Panc1 (cell line): ENCODE data around the gene PANX2. TPM values are rescaled to one million over a fixed set of nuclear protein-coding genes. Genes with fewer than 3 reads are reported as not detected.

Experiments used
- ATAC-seq: fragments of 200-7000 bp; cut with Tn5 transposase; 2 replicates; pipeline ENCODE4 v1.9.1; 2020; ENCODE audit warnings: mild to moderate bottlenecking, moderate library complexity
- BruUV-seq: library from RNA; stranded (reverse); fragments of 400-500 nt; replicated peaks from 2 replicates; lab custom pipeline; 2021; lab: Mats Ljungman, UMichigan
- CTCF ChIA-PET: fragments of 300-600 bp; sonication (Branson Sonifier 250); formaldehyde crosslinking; loops from one replicate; lab custom pipeline; 2022; ENCODE audit warnings: antibody characterized with exemption; lab: Charles Lee
- POLR2A ChIA-PET: fragments of 300-600 bp; sonication (Branson Sonifier 250); formaldehyde crosslinking; loops from one replicate; lab custom pipeline; 2022; ENCODE audit warnings: antibody characterized with exemption; lab: Charles Lee
- DNase-seq: peaks from one replicate; pipeline ENCODE4 v3.0.0-alpha.2; 2010; ENCODE audit warnings: low read depth, low spot score
- H3K27ac ChIP-seq: 2 replicates; pipeline ENCODE4 v1.5.1; 2011; ENCODE audit warnings: mild to moderate bottlenecking, low read length, inconsistent platforms
- H3K27me3 ChIP-seq: fragments of 200-500 bp; sonication (Bioruptor generic); 2 replicates; pipeline ENCODE4 v1.6.0; 2014; ENCODE audit warnings: low read length, inconsistent platforms; ENCODE audit not compliant: control insufficient read depth, insufficient read depth
- H3K36me3 ChIP-seq: fragments of 200-500 bp; sonication (Bioruptor generic); 2 replicates; pipeline ENCODE4 v1.5.1; 2014; ENCODE audit warnings: inconsistent platforms, mild to moderate bottlenecking, low read length, moderate library complexity; ENCODE audit not compliant: control insufficient read depth, insufficient read depth
- H3K4me1 ChIP-seq: 2 replicates; pipeline ENCODE4 v1.5.1; 2011; ENCODE audit warnings: inconsistent platforms, mild to moderate bottlenecking, low read length, moderate library complexity; ENCODE audit not compliant: control insufficient read depth, insufficient read depth
- H3K4me3 ChIP-seq, 2 experiments: 2 replicates each; pipeline ENCODE4 v1.5.1; 2011 to 2012; ENCODE audit warnings: low read depth in 2 of 2, low read length in 2 of 2, mild to moderate bottlenecking in 2 of 2, inconsistent platforms in 1 of 2, moderate library complexity in 1 of 2
- H3K9me3 ChIP-seq: fragments of 200-500 bp; sonication (Bioruptor generic); 2 replicates; pipeline ENCODE4 v1.5.1; 2014; ENCODE audit warnings: low read depth, mild to moderate bottlenecking, inconsistent platforms, low read length, moderate library complexity; ENCODE audit not compliant: control insufficient read depth, insufficient read depth
- CTCF ChIP-seq: fragments of 450-650 bp; IDR thresholded peaks from 2 replicates; pipeline ENCODE4 v1.5.1; 2017; ENCODE audit warnings: mild to moderate bottlenecking
- POLR2AphosphoS5 ChIP-seq: IDR thresholded peaks from 2 replicates; pipeline ENCODE4 v1.6.1; 2012; ENCODE audit warnings: mild to moderate bottlenecking, low read depth, low read length, moderate library complexity
- REST ChIP-seq, 2 experiments: IDR thresholded peaks; 2 replicates each; pipeline ENCODE4 v1.6.1; 2011 to 2012; ENCODE audit warnings: low read depth in 2 of 2, control low read depth in 1 of 2, low read length in 1 of 2, mild to moderate bottlenecking in 1 of 2, moderate library complexity in 1 of 2; ENCODE audit not compliant: insufficient read depth in 1 of 2
- SIN3A ChIP-seq: IDR thresholded peaks from 2 replicates; pipeline ENCODE4 v1.6.1; 2012; ENCODE audit warnings: low read depth, mild to moderate bottlenecking, low read length, moderate library complexity, borderline replicate concordance; ENCODE audit not compliant: insufficient read depth
- TCF7L2 ChIP-seq: IDR thresholded peaks from 2 replicates; pipeline ENCODE4 v1.6.1; 2011; ENCODE audit warnings: mild to moderate bottlenecking, low read depth, low read length, inconsistent platforms
- in situ Hi-C: cut with HindIII; loops from 2 replicates; pipeline ENCODE4 v1.10.0; 2016; ENCODE audit warnings: low sequenced_read_pairs, low pct_unique_long_range_greater_than_20kb
- intact Hi-C: fragments of 100-400 bp; cut with micrococcal nuclease; formaldehyde crosslinking; loops from one replicate; pipeline ENCODE4 v1.10.0; 2022; ENCODE audit not compliant: unreplicated experiment
- total RNA-seq: library from RNA; stranded (reverse); gene quantifications from one replicate; pipeline ENCODE4 v1.2.1, GENCODE V29; 2021; ENCODE audit not compliant: unreplicated experiment

PANX2 gene
- total RNA-seq, 1 experiment from 2014 or later, result 0.77 TPM

DNA sequence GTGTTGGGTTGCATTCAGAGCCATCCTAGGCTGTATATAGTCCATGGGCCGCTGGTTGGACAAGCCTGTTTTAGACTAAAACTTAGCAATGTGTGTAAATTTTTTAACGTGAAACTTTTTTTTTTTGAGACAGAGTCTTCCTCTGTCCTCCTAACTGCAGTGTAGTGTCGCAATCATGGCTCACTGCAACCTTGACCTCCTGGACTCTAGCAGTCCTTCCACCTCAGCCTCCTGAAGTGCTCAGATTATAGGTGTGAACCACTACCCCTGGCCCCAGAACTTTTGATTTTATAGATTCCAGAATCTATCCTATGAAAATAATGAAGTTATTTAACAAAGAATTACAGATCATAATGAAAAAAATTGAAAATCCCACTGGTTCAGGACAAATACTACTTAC lies 29.9 kb upstream of the PANX2 start:
- CTCF ChIA-PET, result no interaction called here
- no peak overlapping the region for H3K4me3 ChIP-seq
- TF ChIP-seq CTCF (no peak), SIN3A (no peak), TCF7L2 (no peak), POLR2AphosphoS5 (no peak), REST (IDR thresholded peaks at IDR 0.05; ENCODE audit: insufficient read depth in 1 of 2, low read depth in 2 of 2, low read length in 1 of 2) (no peak)
- POLR2A ChIA-PET, result no interaction called here
- no peak for ATAC-seq
- peaks cover 3% of the 10 kb centered on the region; the same call in 1 of the 2 replicates for H3K4me1 ChIP-seq
- in situ Hi-C loops, result no loop called here
- H3K27me3 ChIP-seq, result no peaks in the 10 kb centered on the region
- H3K36me3 ChIP-seq, result no peaks in the 10 kb centered on the region
- intact Hi-C loops, result no loop called here
- no peak for DNase-seq
- BruUV-seq, result no TSS peak
- H3K27ac ChIP-seq, result no peak overlapping the region
- no peaks in the 10 kb centered on the region for H3K9me3 ChIP-seq

DNA sequence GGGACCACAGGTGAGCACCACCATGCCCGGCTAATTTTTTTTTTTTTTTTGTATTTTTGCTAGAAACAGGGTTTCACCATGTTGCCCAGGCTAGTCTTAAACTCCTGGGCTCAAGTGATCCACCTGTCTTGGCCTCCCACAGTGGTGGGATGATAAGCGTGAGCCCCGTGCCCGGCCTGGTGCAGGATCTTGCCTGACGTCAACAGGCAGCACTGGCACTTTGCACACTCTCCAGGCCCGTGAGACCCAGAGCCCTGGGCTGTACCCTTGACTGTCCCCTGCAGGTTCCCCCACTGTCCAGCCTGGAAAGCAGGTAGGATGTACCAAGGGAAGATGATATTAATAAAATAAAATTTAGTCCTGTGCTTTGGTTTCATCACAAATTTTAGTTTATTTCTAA lies 29.1 kb upstream of the PANX2 start:
- no peak for ATAC-seq
- no peaks in the 10 kb centered on the region for H3K27me3 ChIP-seq
- ChIA-PET CTCF (no interaction called here), POLR2A (no interaction called here)
- no peak overlapping the region for H3K27ac ChIP-seq
- intact Hi-C loops, result no loop called here
- H3K4me3 ChIP-seq, result no peak overlapping the region
- in situ Hi-C loops, result no loop called here
- TF ChIP-seq POLR2AphosphoS5 (no peak), CTCF (no peak), REST (IDR thresholded peaks at IDR 0.05; ENCODE audit: insufficient read depth in 1 of 2, low read depth in 2 of 2, low read length in 1 of 2) (no peak), SIN3A (no peak), TCF7L2 (no peak)
- H3K9me3 ChIP-seq, result no peaks in the 10 kb centered on the region
- no TSS peak for BruUV-seq
- no peaks in the 10 kb centered on the region for H3K36me3 ChIP-seq
- DNase-seq, result no peak
- H3K4me1 ChIP-seq, result peaks cover 3% of the 10 kb centered on the region; the same call in 1 of the 2 replicates
